GM23248 (cell line): Measurements from ENCODE around the gene TLNRD1. TPM values are rescaled to one million over a fixed set of nuclear protein-coding genes. Genes with fewer than 3 reads are reported as not detected.
A peak's percentile ranks its signal among the peaks of the same experiment; 100 is the strongest.

ENCODE experiments used
- DNase-seq: peaks from one replicate; pipeline ENCODE4 v3.0.0-alpha.2; 2015
- H2AFZ ChIP-seq: fragments of 200-600 bp; sonication (generic); 2 replicates; pipeline ENCODE4 v1.6.1; 2016; ENCODE audit warnings: antibody characterized with exemption
- H3F3A ChIP-seq: fragments of 200-600 bp; sonication (generic); 2 replicates; pipeline ENCODE4 v1.6.1; 2016; ENCODE audit warnings: mild to moderate bottlenecking, antibody characterized with exemption, mixed run types; ENCODE audit not compliant: insufficient read depth
- H3K27ac ChIP-seq: fragments of 200-600 bp; sonication (generic); 2 replicates; pipeline ENCODE4 v1.5.1; 2016; ENCODE audit warnings: mild to moderate bottlenecking
- H3K27me3 ChIP-seq: fragments of 200-600 bp; sonication (generic); replicated peaks from 2 replicates; pipeline ENCODE4 v1.6.1; 2016; ENCODE audit warnings: mild to moderate bottlenecking; ENCODE audit not compliant: insufficient read depth
- H3K36me3 ChIP-seq: fragments of 200-600 bp; sonication (generic); 2 replicates; pipeline ENCODE4 v1.6.1; 2016; ENCODE audit warnings: low read depth, mild to moderate bottlenecking
- H3K4me1 ChIP-seq: fragments of 200-600 bp; sonication (generic); 2 replicates; pipeline ENCODE4 v1.6.1; 2016; ENCODE audit warnings: mild to moderate bottlenecking; ENCODE audit not compliant: insufficient read depth
- H3K4me2 ChIP-seq: fragments of 200-600 bp; sonication (generic); one replicate; pipeline ENCODE4 v1.6.1; 2016; ENCODE audit warnings: mild to moderate bottlenecking; ENCODE audit not compliant: unreplicated experiment
- H3K4me3 ChIP-seq: fragments of 200-600 bp; sonication (generic); 2 replicates; pipeline ENCODE4 v1.5.1; 2016; ENCODE audit warnings: mild to moderate bottlenecking
- H3K79me2 ChIP-seq: fragments of 200-600 bp; sonication (generic); 2 replicates; pipeline ENCODE4 v1.6.1; 2016; ENCODE audit warnings: mild to moderate bottlenecking; ENCODE audit not compliant: insufficient read depth
- H3K9ac ChIP-seq: fragments of 200-600 bp; sonication (generic); 2 replicates; pipeline ENCODE4 v1.6.1; 2016; ENCODE audit warnings: mild to moderate bottlenecking
- H3K9me2 ChIP-seq: fragments of 200-600 bp; sonication (generic); 2 replicates; pipeline ENCODE4 v1.6.1; 2016; ENCODE audit warnings: mixed run types, mild to moderate bottlenecking, moderate library complexity; ENCODE audit not compliant: insufficient read depth
- H3K9me3 ChIP-seq: fragments of 200-600 bp; sonication (generic); one replicate; pipeline ENCODE4 v1.6.1; 2017; ENCODE audit warnings: low read depth
- H4K20me1 ChIP-seq: fragments of 200-600 bp; sonication (generic); 2 replicates; pipeline ENCODE4 v1.6.0; 2016; ENCODE audit not compliant: insufficient read depth
- EZH2 ChIP-seq: fragments of 200-600 bp; sonication (generic); IDR thresholded peaks from 2 replicates; pipeline ENCODE4 v1.6.1; 2018; ENCODE audit warnings: antibody characterized with exemption, mild to moderate bottlenecking; ENCODE audit not compliant: insufficient read depth, poor library complexity, severe bottlenecking
- EZH2phosphoT487 ChIP-seq: fragments of 200-600 bp; sonication (generic); IDR thresholded peaks from 2 replicates; pipeline ENCODE4 v1.6.1; 2018; ENCODE audit warnings: antibody characterized with exemption, moderate library complexity, mild to moderate bottlenecking, low read depth; ENCODE audit not compliant: insufficient read depth
- WGBS, 2 experiments: methylation state at CpG; one replicate each; pipeline ENCODE4 v1.1.6; 2015 to 2017; ENCODE audit warnings: low lambda C conversion rate in 2 of 2, low coverage in 1 of 2; ENCODE audit errors: missing lambda C conversion rate in 2 of 2; 5-methylcytosine and 5-hydroxymethylcytosine counted together
- in situ Hi-C: fragments of 300-500 bp; cut with MboI; formaldehyde crosslinking; loops from 2 replicates; pipeline ENCODE4 v1.15.0; 2020
- polyA plus RNA-seq: library from polyadenylated mRNA; unstranded; fragments of >200 nt; fragmentation: Nextera tagmentation; extraction: Ambion mirVana; gene quantifications from 2 replicates; pipeline ENCODE4 v1.2.1, GENCODE V29; 2016
- total RNA-seq: library from RNA; depleted of rRNA; stranded (reverse); fragments of >200 nt; shearing (Covaris generic); gene quantifications from 2 replicates; pipeline ENCODE4 v1.2.3, GENCODE V29; 2014

Gene TLNRD1
- total and polyA plus RNA-seq, 2 experiments from 2014 or later: 2.9 to 11.5 TPM

DNA sequence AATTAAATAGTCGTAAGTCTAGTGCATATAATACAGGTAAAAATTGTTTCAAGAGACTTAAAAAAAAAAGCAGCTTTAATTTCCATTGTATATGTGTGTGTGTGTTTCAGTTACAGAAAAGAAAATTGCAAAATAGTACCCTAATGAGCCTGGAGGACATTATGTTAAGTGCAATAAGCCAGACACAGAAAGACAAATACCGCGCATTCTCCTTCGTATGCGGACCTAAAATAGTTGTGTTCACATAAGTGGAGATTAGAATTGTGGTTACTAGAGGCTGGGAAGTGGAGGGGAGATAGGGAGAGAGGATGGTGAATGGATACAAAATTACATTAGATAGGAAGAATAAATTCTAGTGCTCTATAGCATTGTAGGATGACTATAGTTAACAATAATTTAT is 14.7 kb upstream of the TLNRD1 start:
- Histone ChIP-seq H3K9ac (no peak overlapping the region), H4K20me1 (no peaks in the 10 kb centered on the region), H3K27me3 (no peaks in the 10 kb centered on the region), H3K4me3 (no peak overlapping the region), H3K36me3 (no peaks in the 10 kb centered on the region), H3K79me2 (peaks cover 82% of the 10 kb centered on the region), H3K4me1 (peaks cover 20% of the 10 kb centered on the region), H2AFZ (no peak overlapping the region), H3K4me2 (no peak overlapping the region), H3K9me2 (no peaks in the 10 kb centered on the region), H3K9me3 (no peaks in the 10 kb centered on the region), H3F3A (peaks cover 11% of the 10 kb centered on the region), H3K27ac (no peak overlapping the region)
- no peak for DNase-seq
- 95 to 98% methylated on average over 5 of the region's 5 CpGs for WGBS, 2 experiments
- TF ChIP-seq EZH2: no peak
- no peak for TF ChIP-seq EZH2phosphoT487
- in situ Hi-C loops: no loop called here

DNA sequence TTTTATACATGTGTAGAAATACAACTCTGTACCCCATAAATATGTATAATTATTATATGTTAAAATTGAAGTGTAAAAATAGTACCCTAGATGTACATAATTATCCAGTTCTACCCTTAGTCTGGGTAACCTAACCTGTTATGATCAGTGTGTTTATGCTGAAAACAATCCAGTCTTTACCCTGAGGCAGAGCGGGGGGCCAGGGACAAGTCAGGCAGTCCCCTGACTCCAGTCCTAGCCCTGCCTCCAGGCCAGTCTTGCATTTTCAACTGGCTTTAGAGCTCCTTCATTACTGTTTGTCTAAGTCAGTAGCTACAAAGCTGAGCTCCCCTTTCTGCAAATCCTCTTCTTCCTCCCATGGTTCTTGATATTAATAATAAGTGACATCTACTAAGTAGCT is 14.2 kb upstream of the TLNRD1 start:
- 91 to 96% methylated on average over 1 of the region's 1 CpG for WGBS, 2 experiments
- Histone ChIP-seq H3K4me2 (no peak overlapping the region), H3K36me3 (no peaks in the 10 kb centered on the region), H4K20me1 (no peaks in the 10 kb centered on the region), H3K79me2 (peaks cover 80% of the 10 kb centered on the region), H3K27ac (no peak overlapping the region), H3K4me3 (no peak overlapping the region), H3K27me3 (no peaks in the 10 kb centered on the region), H3K9me2 (no peaks in the 10 kb centered on the region), H3F3A (peaks cover 15% of the 10 kb centered on the region), H3K9me3 (no peaks in the 10 kb centered on the region), H2AFZ (no peak overlapping the region), H3K9ac (no peak overlapping the region), H3K4me1 (peaks cover 24% of the 10 kb centered on the region)
- in situ Hi-C loops: no loop called here
- no peak for TF ChIP-seq EZH2phosphoT487
- no peak for TF ChIP-seq EZH2
- DNase-seq: no peak

DNA sequence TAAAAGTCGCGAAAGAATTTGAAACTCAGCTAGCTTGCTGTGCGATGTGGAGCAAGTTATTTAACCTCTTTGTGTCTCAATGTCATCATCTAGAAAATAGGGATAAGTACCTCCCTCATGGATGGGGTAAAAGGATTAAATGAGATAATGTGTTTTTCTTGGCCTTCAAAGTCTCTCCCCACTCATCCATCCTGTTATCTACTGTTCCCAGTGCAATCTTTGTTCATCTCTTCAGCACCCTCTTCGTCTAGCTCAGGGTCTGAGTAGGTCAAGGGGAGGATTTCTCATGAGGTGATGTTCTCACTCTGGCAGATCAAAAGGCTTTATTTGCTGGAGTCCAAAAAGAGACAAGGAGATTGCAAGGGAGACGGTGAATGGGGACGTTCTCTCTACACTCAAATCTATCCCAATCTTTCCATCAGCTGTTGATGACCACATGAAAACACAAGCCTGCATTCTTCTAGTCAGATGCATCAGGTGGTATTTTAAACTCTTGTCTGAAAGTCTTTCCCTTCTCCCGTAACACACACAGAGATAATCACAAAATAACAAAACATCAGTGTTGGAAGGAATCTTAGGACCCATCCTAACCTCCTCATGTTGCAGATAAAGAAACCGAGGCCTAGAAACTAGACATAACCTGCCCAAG is 12.5 kb upstream of the TLNRD1 start:
- 41 to 42% methylated on average over 8 of the region's 8 CpGs for WGBS, 2 experiments
- Histone ChIP-seq H3K27me3 (no peaks in the 10 kb centered on the region), H3K27ac (0 out of 2 replicates have a peak overlapping the region, but pooled peaks have one; percentile 46), H2AFZ (peak overlapping the region; percentile 88; the same call in 1 of the 2 replicates), H3F3A (peaks cover 28% of the 10 kb centered on the region), H3K36me3 (no peaks in the 10 kb centered on the region), H3K4me2 (peak overlapping the region; percentile 100), H3K4me3 (peak overlapping the region; percentile 92), H3K9me2 (no peaks in the 10 kb centered on the region), H4K20me1 (no peaks in the 10 kb centered on the region), H3K9ac (peak overlapping the region; percentile 88), H3K4me1 (peaks cover 38% of the 10 kb centered on the region), H3K79me2 (peaks cover 62% of the 10 kb centered on the region), H3K9me3 (no peaks in the 10 kb centered on the region)
- DNase-seq: no peak
- in situ Hi-C loops: no loop called here
- TF ChIP-seq EZH2phosphoT487 (no peak), EZH2 (no peak)

DNA sequence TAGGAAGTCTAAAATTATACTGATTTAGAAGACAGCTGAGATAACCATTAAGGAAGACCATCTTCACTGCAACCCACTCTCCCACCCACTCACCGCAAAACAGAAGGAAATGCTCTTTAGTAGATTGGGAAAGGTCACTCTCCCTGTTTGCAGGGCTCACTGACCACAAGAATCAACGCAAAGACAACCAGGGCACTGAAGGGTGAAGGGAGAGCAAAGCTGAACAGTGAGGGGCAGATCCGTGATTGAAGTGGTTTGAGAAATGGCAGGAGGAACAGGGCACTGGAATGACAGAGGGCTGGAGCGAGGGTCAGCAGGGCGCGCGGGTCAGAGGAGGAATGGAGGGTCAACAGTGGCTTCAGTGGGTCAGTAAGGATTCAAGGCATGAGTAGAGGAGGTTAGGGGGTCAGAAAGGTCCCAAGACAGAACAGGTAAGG is 11.6 kb upstream of the TLNRD1 start:
- Histone ChIP-seq H2AFZ (peak overlapping the region; percentile 88), H3K27me3 (no peaks in the 10 kb centered on the region), H3K36me3 (no peaks in the 10 kb centered on the region), H3K9me3 (no peaks in the 10 kb centered on the region), H3K79me2 (peaks cover 54% of the 10 kb centered on the region), H3K4me1 (peaks cover 38% of the 10 kb centered on the region), H3K9ac (peak overlapping the region; percentile 88), H3K9me2 (no peaks in the 10 kb centered on the region), H3K4me3 (peak overlapping the region; percentile 92), H3F3A (peaks cover 28% of the 10 kb centered on the region), H3K27ac (peak overlapping the region; percentile 46), H3K4me2 (peak overlapping the region; percentile 100), H4K20me1 (no peaks in the 10 kb centered on the region)
- TF ChIP-seq EZH2phosphoT487 (no peak), EZH2 (no peak)
- 3 to 6% methylated on average over 7 of the region's 7 CpGs for WGBS, 2 experiments
- DNase-seq: no peak
- in situ Hi-C loops: no loop called here
